ENCODE data around the gene CADM3.

- TF ChIP-seq POLR2AphosphoS5 (IDR thresholded peaks at IDR 0.05; ENCODE audit: borderline replicate concordance, low read depth, low read length) (no peak), EZH2 (IDR thresholded peaks at IDR 0.05) (no peak)
Observed at GRCh38 chr1:159175571-159175970, 4.2 kb downstream of the CADM3 start.

Data from SK-N-MC (cell line).